Astrocyte (in vitro differentiated cells and primary cell): ENCODE results near the gene SRSF7. TPM values are rescaled to one million over a fixed set of nuclear protein-coding genes. Genes with fewer than 3 reads are reported as not detected.
"Not testable (repeated sequence)": the region's sequence is repeated elsewhere in the genome, so short reads cannot be mapped to it uniquely, and the experiment has no call there.

Source experiments
- DNase-seq: peaks from one replicate; pipeline ENCODE4 v3.0.0-alpha.2; 2010; ENCODE audit warnings: low read depth
- FAIRE-seq: peaks from 2 replicates; lab custom pipeline; 2011; peaks lifted over from hg19 to GRCh38; lab: Jason Lieb, UNC
- H2AFZ ChIP-seq: 2 replicates; pipeline ENCODE4 v1.6.0; 2012; ENCODE audit warnings: low read depth, low read length, inconsistent platforms
- H3K27ac ChIP-seq: 2 replicates; pipeline ENCODE4 v1.5.1; 2011; ENCODE audit warnings: low read depth, low read length, inconsistent platforms
- H3K27me3 ChIP-seq: 2 replicates; pipeline ENCODE4 v1.6.0; 2011; ENCODE audit warnings: low read length, inconsistent platforms; ENCODE audit not compliant: insufficient read depth
- H3K36me3 ChIP-seq: 2 replicates; pipeline ENCODE4 v1.5.1; 2011; ENCODE audit warnings: low read length, inconsistent platforms; ENCODE audit not compliant: insufficient read depth
- H3K4me1 ChIP-seq: 2 replicates; pipeline ENCODE4 v1.5.1; 2011; ENCODE audit warnings: low read length, inconsistent platforms; ENCODE audit not compliant: insufficient read depth
- H3K4me2 ChIP-seq: 2 replicates; pipeline ENCODE4 v1.6.0; 2012; ENCODE audit warnings: low read length, inconsistent platforms
- H3K4me3 ChIP-seq: 2 replicates; pipeline ENCODE4 v1.5.1; 2011; ENCODE audit warnings: low read depth, mild to moderate bottlenecking, low read length, inconsistent platforms; ENCODE audit not compliant: insufficient read depth
- H3K79me2 ChIP-seq: 2 replicates; pipeline ENCODE4 v1.6.0; 2012; ENCODE audit warnings: mild to moderate bottlenecking, low read length, inconsistent platforms; ENCODE audit not compliant: insufficient read depth
- H3K9ac ChIP-seq: 2 replicates; pipeline ENCODE4 v1.6.0; 2012; ENCODE audit warnings: mild to moderate bottlenecking, low read length, inconsistent platforms
- H3K9me3 ChIP-seq: 2 replicates; pipeline ENCODE4 v1.5.1; 2012; ENCODE audit warnings: low read depth, mild to moderate bottlenecking, low read length, inconsistent platforms; ENCODE audit not compliant: insufficient read depth
- H4K20me1 ChIP-seq: 2 replicates; pipeline ENCODE4 v1.6.0; 2012; ENCODE audit warnings: low read length, inconsistent platforms; ENCODE audit not compliant: insufficient read depth
- H3K27ac Mint-ChIP-seq: one replicate; pipeline ENCODE4 v1.8.0; 2021; ENCODE audit warnings: mild to moderate bottlenecking, mixed read lengths; ENCODE audit not compliant: unreplicated experiment
- H3K27me3 Mint-ChIP-seq: one replicate; pipeline ENCODE4 v1.8.0; 2021; ENCODE audit warnings: low read depth, mixed read lengths; ENCODE audit not compliant: unreplicated experiment
- H3K36me3 Mint-ChIP-seq: one replicate; pipeline ENCODE4 v1.8.0; 2021; ENCODE audit warnings: low read depth, mixed read lengths; ENCODE audit not compliant: unreplicated experiment
- H3K4me1 Mint-ChIP-seq: one replicate; pipeline ENCODE4 v1.8.0; 2021; ENCODE audit warnings: low read depth, mixed read lengths; ENCODE audit not compliant: unreplicated experiment
- H3K4me3 Mint-ChIP-seq: one replicate; pipeline ENCODE4 v1.8.0; 2021; ENCODE audit warnings: mild to moderate bottlenecking, moderate library complexity, mixed read lengths; ENCODE audit not compliant: unreplicated experiment
- H3K9me3 Mint-ChIP-seq: one replicate; pipeline ENCODE4 v1.8.0; 2021; ENCODE audit warnings: mild to moderate bottlenecking, mixed read lengths; ENCODE audit not compliant: unreplicated experiment
- CTCF ChIP-seq: IDR thresholded peaks from 2 replicates; pipeline ENCODE4 v1.5.1; 2011; ENCODE audit warnings: low read depth, mild to moderate bottlenecking, inconsistent platforms, low read length, moderate library complexity; ENCODE audit not compliant: insufficient read depth
- EZH2 ChIP-seq: IDR thresholded peaks from 2 replicates; pipeline ENCODE4 v1.6.1; 2012; ENCODE audit warnings: mild to moderate bottlenecking, low read length, inconsistent platforms; ENCODE audit not compliant: insufficient read depth
- total RNA-seq: library from RNA; stranded (reverse); gene quantifications from 2 replicates; pipeline ENCODE4 v1.2.1, GENCODE V29; 2021

The SRSF7 gene
- total RNA-seq, 1 donor from 2014 or later, result 120 TPM

- no peak overlapping the region for H3K4me3 ChIP-seq
- Mint-ChIP-seq H3K9me3 (no peaks in the 10 kb centered on the region), H3K36me3 (peaks cover 16% of the 10 kb centered on the region), H3K4me3 (no peak overlapping the region), H3K27me3 (no peaks in the 10 kb centered on the region), H3K27ac (no peak overlapping the region), H3K4me1 (peaks cover 10% of the 10 kb centered on the region)
- H4K20me1 ChIP-seq, result peaks cover 68% of the 10 kb centered on the region
- H3K4me2 ChIP-seq, result no peak overlapping the region
- no peaks in the 10 kb centered on the region for H3K9me3 ChIP-seq
- peaks cover 51% of the 10 kb centered on the region for H3K79me2 ChIP-seq
- no peak overlapping the region for H3K27ac ChIP-seq
- no peak overlapping the region for H2AFZ ChIP-seq
- H3K9ac ChIP-seq, result no peak overlapping the region
- no peak for TF ChIP-seq EZH2
- TF ChIP-seq CTCF, result peak; percentile 36
- peaks cover 30% of the 10 kb centered on the region for H3K36me3 ChIP-seq
- FAIRE-seq (no peak), DNase-seq (no peak)
- H3K27me3 ChIP-seq, result no peaks in the 10 kb centered on the region
- no peaks in the 10 kb centered on the region for H3K4me1 ChIP-seq
These were observed 10.1 kb downstream of the SRSF7 start for GRCh38 chr2:38740851-38741731.

- H3K27ac Mint-ChIP-seq, result no peak overlapping the region
- FAIRE-seq, result no peak
- H3K9me3 Mint-ChIP-seq, result no peaks in the 10 kb centered on the region
- no peak overlapping the region for H3K4me3 Mint-ChIP-seq
- peaks cover 15% of the 10 kb centered on the region for H3K36me3 ChIP-seq
- H3K27me3 ChIP-seq, result no peaks in the 10 kb centered on the region
- no peak for TF ChIP-seq CTCF
- no peak for TF ChIP-seq EZH2
- no peak overlapping the region for H2AFZ ChIP-seq
- H3K4me1 Mint-ChIP-seq, result peaks cover 8% of the 10 kb centered on the region
- peaks cover 35% of the 10 kb centered on the region for H3K79me2 ChIP-seq
- H3K4me2 ChIP-seq, result no peak overlapping the region
- H3K9me3 ChIP-seq, result no peaks in the 10 kb centered on the region
- no peaks in the 10 kb centered on the region for H3K27me3 Mint-ChIP-seq
- H3K4me1 ChIP-seq, result no peaks in the 10 kb centered on the region
- H3K36me3 Mint-ChIP-seq, result peaks cover 18% of the 10 kb centered on the region
- H3K4me3 ChIP-seq, result no peak overlapping the region
- no peak overlapping the region for H3K9ac ChIP-seq
- no peak overlapping the region for H3K27ac ChIP-seq
- DNase-seq, result no peak
- peaks cover 53% of the 10 kb centered on the region for H4K20me1 ChIP-seq
These were observed 11.6 kb downstream of the SRSF7 start for GRCh38 chr2:38739524-38739923.

GRCh38 chr2:38737925-38738324, 13.2 kb downstream of the SRSF7 start:
- peaks cover 20% of the 10 kb centered on the region for H3K79me2 ChIP-seq
- no peak for TF ChIP-seq CTCF
- TF ChIP-seq EZH2, result no peak
- no peaks in the 10 kb centered on the region for H3K4me1 ChIP-seq
- Mint-ChIP-seq H3K4me1 (no peaks in the 10 kb centered on the region), H3K9me3 (no peaks in the 10 kb centered on the region), H3K4me3 (no peak overlapping the region), H3K27ac (peak overlapping the region; percentile 6), H3K27me3 (no peaks in the 10 kb centered on the region), H3K36me3 (peaks cover 25% of the 10 kb centered on the region)
- no peak overlapping the region for H2AFZ ChIP-seq
- no peak overlapping the region for H3K9ac ChIP-seq
- H3K9me3 ChIP-seq, result no peaks in the 10 kb centered on the region
- FAIRE-seq (no peak), DNase-seq (no peak)
- no peak overlapping the region for H3K27ac ChIP-seq
- no peaks in the 10 kb centered on the region for H3K27me3 ChIP-seq
- peaks cover 5% of the 10 kb centered on the region for H3K36me3 ChIP-seq
- no peak overlapping the region for H3K4me2 ChIP-seq
- no peak overlapping the region for H3K4me3 ChIP-seq
- peaks cover 37% of the 10 kb centered on the region for H4K20me1 ChIP-seq

- peak overlapping the region; percentile 34 for H3K4me2 ChIP-seq
These were observed 14.0 kb downstream of the SRSF7 start for GRCh38 chr2:38737000-38737698.

More at GRCh38 chr2:38737000-38737698, 14.0 kb downstream of the SRSF7 start:
- not testable (repeated sequence) for H3K4me1 ChIP-seq, FAIRE-seq, H3K36me3 ChIP-seq, H3K9ac ChIP-seq, H3K9me3 ChIP-seq, H3K4me3 Mint-ChIP-seq, H3K27me3 Mint-ChIP-seq, H3K4me1 Mint-ChIP-seq, H3K9me3 Mint-ChIP-seq, H2AFZ ChIP-seq, H3K27me3 ChIP-seq, H3K27ac Mint-ChIP-seq, H3K4me3 ChIP-seq, H3K27ac ChIP-seq
- H3K79me2 ChIP-seq, result peaks cover 15% of the 10 kb centered on the region
- H3K36me3 Mint-ChIP-seq, result peaks cover 25% of the 10 kb centered on the region
- peaks cover 29% of the 10 kb centered on the region for H4K20me1 ChIP-seq
- DNase-seq, result peak; percentile 7
